Transverse colon (tissue), 4 donors: ENCODE data around the gene POU3F2.

Experiments used
- CTCF ChIP-seq, 5 experiments: fragments of 200-600 bp in 3 of 5; fragments of 450-650 bp in 2 of 5; sonication (generic) in 3 of 5; IDR thresholded peaks; 1 replicate in 2 of 5; 2 replicates in 3 of 5; pipeline ENCODE4 v1.5.1; 2016 to 2017; ENCODE audit warnings: antibody characterized with exemption in 5 of 5, inconsistent platforms in 3 of 5, mild to moderate bottlenecking in 2 of 5, moderate library complexity in 1 of 5
- EP300 ChIP-seq: sonication (generic); formaldehyde crosslinking; IDR thresholded peaks from one replicate; pipeline ENCODE4 v1.6.1; 2017; ENCODE audit warnings: antibody characterized with exemption, low read depth
- POLR2A ChIP-seq: fragments of 450-650 bp; IDR thresholded peaks from one replicate; pipeline ENCODE4 v1.6.1; 2016; ENCODE audit warnings: antibody characterized with exemption, mild to moderate bottlenecking, moderate library complexity
- POLR2AphosphoS5 ChIP-seq, 3 donors: sonication (generic); formaldehyde crosslinking; IDR thresholded peaks; one replicate each; pipeline ENCODE4 v1.6.1; 2016; ENCODE audit warnings: antibody characterized with exemption in 3 of 3

GRCh38 chr6:98828941-98829411 lies 5.4 kb upstream of the POU3F2 start:
- TF ChIP-seq CTCF (IDR thresholded peaks at IDR 0.05) (no peak), POLR2AphosphoS5 (IDR thresholded peaks at IDR 0.05) (no peak), POLR2A (no peak), EP300 (no peak)
